K562 (cell line): ENCODE measurements around the gene BLCAP.
"Not testable (repeated sequence)": the region's sequence is repeated elsewhere in the genome, so short reads cannot be mapped to it uniquely, and the experiment has no call there.

Experiments
- ATF4 ChIP-seq: fragments of 450-650 bp; formaldehyde crosslinking; IDR thresholded peaks from 2 replicates; pipeline ENCODE4 v1.4.0; 2022; ENCODE audit warnings: mild to moderate bottlenecking, moderate library complexity
- CBFA2T3 ChIP-seq: fragments of 450-650 bp; IDR thresholded peaks from 2 replicates; pipeline ENCODE4 v1.6.1; 2017
- CHCHD3 ChIP-seq: fragments of 250-450 bp; sonication (Bioruptor Pico); IDR thresholded peaks from 2 replicates; pipeline ENCODE4 v2.1.2; 2022; ENCODE audit warnings: mild to moderate bottlenecking
- JUN ChIP-seq, 2 experiments: sonication (generic) in 1 of 2; formaldehyde crosslinking in 1 of 2; IDR thresholded peaks; 2 replicates each; pipeline versions ENCODE4 v1.6.1 to v1.8.0; 2012 to 2022; ENCODE audit warnings: borderline replicate concordance in 2 of 2, mild to moderate bottlenecking in 2 of 2, improper control_type of control experiment in 1 of 2, low read depth in 1 of 2, low read length in 1 of 2, missing genetic modification reagents in 1 of 2
- POLR2A ChIP-seq: fragments of 450-650 bp; conservative IDR thresholded peaks from 2 replicates; pipeline ENCODE4 v1.6.1; 2016

- not testable (repeated sequence) for TF ChIP-seq POLR2A; CBFA2T3; ATF4 (CRISPR knock-in tag); JUN (IDR thresholded peaks at IDR 0.05; ENCODE audit: borderline replicate concordance, low read depth, low read length); JUN (CRISPR knock-in tag; IDR thresholded peaks at IDR 0.05; ENCODE audit: borderline replicate concordance); CHCHD3 (CRISPR knock-in tag)
Observed at GRCh38 chr20:37472435-37472834, 55.2 kb downstream of the BLCAP start.
